A549 treated with Hydrocortisone at 1 μM for 4 hours (cell line): Measurements from ENCODE around the gene FASTKD1. TPM values are rescaled to one million over a fixed set of nuclear protein-coding genes. Genes with fewer than 3 reads are reported as not detected.

Experiments
- total RNA-seq: library from RNA; stranded (reverse); fragments of 200-300 nt; extraction: Qiagen RNA extraction; gene quantifications from 5 replicates; pipeline ENCODE4 v1.2.3, GENCODE V29; 2022

FASTKD1 gene
- 20.4 to 24.1 TPM (median 20.9 TPM) in 5 replicates for total RNA-seq

GRCh38 chr2:169573160-169573973 is at the start of gene FASTKD1:
Gene FASTKD1 (minus strand): TSS chr2:169573865. CDS start chr2:169572029, 1,836 bp downstream.

GRCh38 chr2:169584005-169584877 is 10.6 kb upstream of the FASTKD1 start, which contains the start of gene PPIG:
Gene PPIG (plus strand): TSS chr2:169584351. CDS start chr2:169604042, 19,691 bp downstream.

GRCh38 chr2:169509298-169509885 is 64.3 kb downstream of the FASTKD1 start, which contains the start of gene KLHL41:
Gene KLHL41 (plus strand): TSS chr2:169509702. CDS start chr2:169509779, 77 bp downstream.

Other genes with a start within 250 kb of the FASTKD1 start
- gene LRP2, start 211.3 kb downstream of the FASTKD1 start, total RNA-seq, result 0.01 to 0.07 TPM (median 0.02 TPM) in 3 of 5 replicates, not detected in the others
- 4.9 to 5.8 TPM (median 5.4 TPM) in 5 replicates for gene BBS5, start 94.4 kb downstream of the FASTKD1 start, total RNA-seq
- gene KLHL41, start 64.2 kb downstream of the FASTKD1 start, total RNA-seq, result 0.13 to 0.31 TPM (median 0.18 TPM) in 5 replicates
- 29.2 to 54.8 TPM (median 37.4 TPM) in 5 replicates for gene PPIG, start 10.5 kb upstream of the FASTKD1 start, total RNA-seq
- 0.30 to 0.44 TPM (median 0.33 TPM) in 5 replicates for gene CFAP210, start 120.5 kb upstream of the FASTKD1 start, total RNA-seq
- 1.7 to 3.8 TPM (median 3.0 TPM) in 5 replicates for gene PHOSPHO2, start 120.6 kb upstream of the FASTKD1 start, total RNA-seq
- 4.3 to 10.7 TPM (median 7.2 TPM) in 5 replicates for gene KLHL23, start 160.0 kb upstream of the FASTKD1 start, total RNA-seq
- gene SSB, start 225.0 kb upstream of the FASTKD1 start, total RNA-seq, result 123 to 175 TPM (median 135 TPM) in 5 replicates